HG03354 (cell line): Measurements from ENCODE around the gene NDUFAF2.
"Not testable (repeated sequence)": the region's sequence is repeated elsewhere in the genome, so short reads cannot be mapped to it uniquely, and the experiment has no call there.

ENCODE experiments used
- ATAC-seq: cut with Tn5 transposase; IDR thresholded peaks from one replicate; pipeline ENCODE4 v1.9.1; 2021; ENCODE audit warnings: mild to moderate bottlenecking; ENCODE audit not compliant: unreplicated experiment, poor library complexity, severe bottlenecking

The NDUFAF2 gene

DNA sequence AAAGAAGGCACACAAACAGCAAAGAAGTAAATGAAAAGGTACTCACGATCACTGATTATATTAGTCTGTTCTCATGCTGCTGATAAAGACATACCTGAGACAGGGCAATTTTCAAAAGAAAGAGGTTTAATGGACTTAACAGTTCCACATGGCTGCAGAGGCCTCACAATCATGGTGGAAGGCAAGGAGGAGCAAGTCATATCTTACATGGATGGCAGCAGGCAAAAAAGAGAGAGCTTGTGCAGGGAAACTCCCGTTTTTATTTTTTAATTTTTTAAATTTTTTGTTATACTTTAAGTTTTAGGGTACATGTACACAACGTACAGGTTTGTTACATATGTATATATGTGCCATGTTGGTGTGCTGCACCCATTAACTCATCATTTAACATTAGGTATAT is 37.1 kb downstream of the NDUFAF2 start:
- not testable (repeated sequence) for ATAC-seq

DNA sequence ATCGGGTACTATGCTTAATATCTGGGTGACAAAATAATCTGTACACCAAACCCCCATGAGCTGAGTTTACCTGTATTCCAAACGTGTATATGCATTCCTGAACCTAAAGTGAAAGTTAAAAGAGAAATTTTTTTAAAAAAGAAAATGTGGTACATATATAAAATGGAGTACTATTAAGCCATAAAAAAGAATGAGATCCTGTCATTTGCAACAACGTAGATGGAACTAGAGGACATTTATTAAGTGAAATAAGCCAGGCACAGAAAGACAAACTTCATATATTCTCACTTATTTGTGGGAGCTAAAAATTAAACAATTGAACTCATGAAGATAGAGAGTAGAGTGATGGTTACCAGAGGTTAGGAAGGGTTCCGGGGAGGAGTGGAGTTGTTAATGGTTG is 44.8 kb downstream of the NDUFAF2 start:
- no peak for ATAC-seq

DNA sequence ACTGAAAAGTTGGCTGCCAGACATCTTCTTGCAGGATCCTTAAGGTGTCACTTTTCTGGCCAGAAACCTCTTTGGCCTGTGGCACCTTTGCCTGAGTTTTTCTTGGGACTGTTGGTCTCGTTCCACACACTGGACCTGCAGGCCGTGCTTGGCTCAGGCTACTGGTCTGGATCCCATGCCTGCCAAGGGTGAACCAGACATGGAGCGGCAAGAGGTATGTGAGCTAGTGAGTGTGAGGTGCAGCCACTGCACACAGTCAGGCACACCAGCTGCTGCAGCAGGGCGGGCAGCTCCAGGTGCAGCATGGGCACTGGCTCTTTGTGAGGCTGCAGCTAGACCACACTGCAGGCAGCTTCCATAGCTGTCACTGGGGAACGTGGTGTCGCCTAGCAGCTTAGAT is 47.9 kb downstream of the NDUFAF2 start:
- ATAC-seq, result no peak

DNA sequence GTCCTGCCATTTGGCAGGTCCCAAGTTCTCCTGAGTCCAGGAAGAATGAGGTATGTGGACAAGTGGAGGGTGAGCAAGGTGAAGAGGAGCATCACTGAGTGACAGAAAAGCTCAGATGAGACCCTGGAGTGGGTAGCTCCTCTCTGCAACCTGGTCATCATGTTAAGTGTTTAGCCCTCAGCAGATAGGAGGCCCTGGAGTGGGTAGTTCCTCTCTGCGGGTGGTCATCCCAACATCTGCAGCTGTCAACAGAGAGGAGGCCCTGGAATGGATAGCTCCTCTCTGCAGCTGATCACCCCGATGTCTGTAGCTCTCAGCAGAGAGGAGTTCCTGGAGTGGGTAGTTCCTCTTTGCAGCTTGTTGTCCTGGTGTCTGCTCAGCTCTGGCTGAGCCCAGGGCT is 48.4 kb downstream of the NDUFAF2 start:
- ATAC-seq, result no peak

DNA sequence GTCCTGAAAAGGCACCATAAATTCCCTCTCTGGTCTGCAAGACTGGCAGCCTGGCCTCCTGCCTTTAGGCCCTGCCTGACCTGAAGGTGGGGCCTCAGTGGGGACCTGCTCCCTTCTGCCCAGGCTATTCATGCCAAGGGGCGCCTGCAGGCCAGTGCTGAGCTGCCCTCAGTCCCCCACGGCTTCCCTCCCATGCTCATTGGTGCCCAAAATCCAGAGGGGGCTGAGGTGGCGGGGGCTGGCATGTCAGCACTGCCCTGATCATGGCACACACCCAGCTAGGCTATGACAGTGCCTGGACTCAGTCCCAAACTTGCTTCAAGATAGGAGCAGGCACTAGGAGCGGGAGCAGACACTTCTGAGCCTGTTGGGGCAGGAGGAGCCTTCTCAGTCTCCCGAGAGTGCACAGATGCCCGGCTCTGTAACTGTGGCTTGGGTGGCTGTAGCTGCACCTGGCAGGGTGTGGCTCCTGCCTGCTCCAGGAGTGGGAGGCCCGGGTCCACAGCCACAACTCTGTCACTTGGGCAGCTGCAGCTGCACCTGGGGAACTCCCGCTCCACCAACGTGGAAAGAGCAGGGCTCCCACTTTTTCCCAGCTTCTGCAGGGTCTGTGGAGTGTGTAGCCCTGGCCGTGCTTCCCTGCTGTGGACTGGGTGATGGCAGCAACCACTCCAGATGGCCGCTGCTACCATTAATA is 49.0 kb downstream of the NDUFAF2 start:
- no peak for ATAC-seq

DNA sequence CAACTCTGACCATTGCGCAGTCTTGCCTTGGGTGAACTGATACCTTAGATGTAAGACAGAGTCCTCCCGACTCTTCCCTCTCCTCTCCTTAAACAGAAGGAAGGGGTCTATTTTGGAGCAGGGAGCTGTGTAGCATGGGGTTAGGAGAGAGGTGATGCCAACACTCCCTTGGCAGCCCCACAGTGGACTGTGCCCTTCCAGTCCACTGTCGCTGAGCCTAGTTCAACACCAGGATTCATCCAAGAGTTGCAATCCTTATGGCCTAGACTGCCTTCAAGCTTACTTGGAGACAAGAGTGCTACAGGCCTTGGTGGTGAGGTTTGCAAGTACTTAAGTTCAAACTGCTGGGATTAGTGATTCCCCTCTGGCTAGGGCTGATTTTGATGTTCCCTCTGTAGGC is 51.4 kb downstream of the NDUFAF2 start:
- ATAC-seq, result no peak

DNA sequence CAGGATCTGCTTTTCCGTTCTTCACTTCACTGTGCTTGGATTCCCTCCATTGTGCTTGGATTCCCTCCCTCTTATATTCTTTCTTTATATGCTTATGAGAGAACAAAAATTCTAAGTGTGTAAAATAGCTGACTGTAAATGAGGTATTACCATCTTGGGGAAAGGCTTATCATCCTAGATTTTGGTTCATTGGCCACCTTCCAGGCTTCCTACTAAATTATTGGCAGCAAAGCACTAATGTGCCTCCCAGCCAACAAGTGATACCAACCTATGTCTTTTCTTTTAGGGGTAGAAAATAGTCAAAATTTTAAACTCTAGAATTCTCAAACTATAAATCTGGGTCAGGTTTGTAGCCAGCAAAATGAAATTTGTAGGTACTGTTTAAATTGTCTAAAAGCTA is 52.7 kb downstream of the NDUFAF2 start:
- ATAC-seq, result no peak

DNA sequence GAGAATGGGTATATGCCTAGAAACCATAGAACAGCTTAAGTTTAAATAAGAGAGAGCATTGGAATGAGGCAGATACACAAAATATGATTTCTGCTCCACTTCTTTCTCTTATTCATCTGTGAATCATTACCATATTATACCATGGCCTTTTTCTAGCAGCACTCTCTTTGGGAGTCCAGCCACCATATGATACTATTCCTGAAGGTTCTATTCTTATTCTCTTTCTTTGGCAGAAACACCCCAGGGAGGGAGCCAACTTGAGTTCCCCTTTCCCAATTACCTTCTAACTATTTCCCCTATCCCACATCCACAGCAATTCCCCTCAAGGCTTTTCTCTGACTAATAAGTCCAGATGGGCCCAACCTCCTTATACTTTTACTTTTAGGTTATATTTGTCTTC is 55.9 kb downstream of the NDUFAF2 start:
- no peak for ATAC-seq

DNA sequence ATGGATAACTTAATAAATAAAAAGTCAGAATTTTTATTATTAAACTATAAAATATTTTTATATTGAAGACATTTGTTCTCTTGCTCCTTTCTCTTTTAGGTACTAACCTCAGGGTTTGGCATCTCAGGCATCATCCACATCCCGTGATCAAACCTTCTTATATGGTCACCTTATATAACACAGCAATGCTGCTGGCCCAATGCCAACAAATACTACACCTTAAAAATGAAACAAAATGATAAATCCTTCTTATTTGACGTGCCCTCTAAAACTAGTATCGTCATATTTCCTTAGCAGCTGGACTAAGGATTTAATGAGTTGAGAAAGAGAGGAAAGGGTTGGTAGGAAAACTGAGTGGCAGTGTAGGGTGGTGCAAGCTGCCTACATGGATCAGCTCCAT is 56.6 kb downstream of the NDUFAF2 start:
- no peak for ATAC-seq

DNA sequence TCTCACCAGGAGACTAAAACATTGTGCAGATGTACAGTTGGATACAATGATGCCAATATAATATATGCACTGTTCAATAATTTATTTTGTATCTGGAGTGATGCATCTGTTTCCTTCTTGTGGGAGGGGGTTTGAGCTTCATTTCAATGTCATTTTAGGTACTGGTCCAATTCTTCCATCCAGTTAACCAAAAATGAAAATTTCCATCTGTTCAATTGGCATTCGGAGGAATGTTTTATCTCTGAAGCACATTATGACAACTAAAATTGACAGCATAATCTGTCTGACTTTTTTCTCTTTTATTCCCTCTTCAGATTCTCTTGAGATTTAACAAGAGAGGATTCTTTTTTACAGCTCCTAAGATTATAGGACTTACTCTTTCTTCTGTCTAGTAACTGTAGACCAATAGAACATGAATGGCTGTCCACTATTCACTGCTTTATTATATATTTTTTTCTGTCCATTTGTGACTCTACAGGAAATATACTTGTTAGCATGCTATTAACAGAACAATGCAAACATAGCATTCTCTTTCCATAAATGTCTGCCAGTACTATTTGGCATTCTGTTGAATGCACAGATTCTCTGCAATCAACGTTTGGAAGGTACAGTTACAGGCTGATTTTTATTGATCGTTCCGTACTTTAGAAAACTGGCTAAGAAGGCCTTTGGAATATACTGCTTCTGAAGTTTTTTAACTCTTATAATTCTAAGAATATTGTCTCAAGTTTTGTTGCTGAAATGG is 57.8 kb downstream of the NDUFAF2 start:
- no peak for ATAC-seq

DNA sequence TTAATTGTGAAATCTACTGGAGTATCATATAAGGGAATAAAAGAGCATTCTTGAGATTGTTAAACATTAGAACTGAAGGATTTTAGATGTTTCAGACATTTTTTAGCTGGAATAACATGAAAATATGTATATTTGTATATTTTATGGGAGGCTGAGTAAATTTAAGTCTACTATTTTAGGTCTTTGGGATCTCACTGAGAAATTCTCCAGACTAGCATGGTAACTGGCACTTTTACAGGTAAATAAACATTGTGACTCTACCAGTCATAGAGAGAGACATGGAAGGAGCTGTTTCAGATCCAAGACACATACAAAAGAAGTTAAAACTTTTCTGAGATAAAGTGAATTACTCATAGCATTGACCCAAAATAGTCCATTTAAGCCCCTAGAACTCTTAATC is 59.4 kb downstream of the NDUFAF2 start:
- ATAC-seq, result no peak

DNA sequence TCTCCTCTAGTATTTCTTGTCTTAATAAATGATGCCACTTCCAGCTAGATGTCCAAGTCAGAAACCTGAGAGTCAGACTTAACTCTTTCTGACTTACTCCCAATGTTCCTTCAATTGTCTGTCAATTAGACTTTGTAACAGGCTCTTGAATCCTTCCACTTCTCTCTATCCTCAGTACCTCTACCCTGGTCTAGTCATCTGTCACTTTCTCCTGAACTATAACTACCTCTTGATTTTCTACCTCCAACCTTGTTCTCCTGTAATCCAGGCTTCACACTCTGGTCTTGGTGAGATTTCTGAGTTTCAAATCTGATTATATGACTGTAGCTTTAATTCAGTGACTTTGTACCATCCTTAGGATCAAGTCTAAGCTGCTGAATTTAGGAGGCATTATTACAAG is 64.9 kb downstream of the NDUFAF2 start:
- no peak for ATAC-seq

DNA sequence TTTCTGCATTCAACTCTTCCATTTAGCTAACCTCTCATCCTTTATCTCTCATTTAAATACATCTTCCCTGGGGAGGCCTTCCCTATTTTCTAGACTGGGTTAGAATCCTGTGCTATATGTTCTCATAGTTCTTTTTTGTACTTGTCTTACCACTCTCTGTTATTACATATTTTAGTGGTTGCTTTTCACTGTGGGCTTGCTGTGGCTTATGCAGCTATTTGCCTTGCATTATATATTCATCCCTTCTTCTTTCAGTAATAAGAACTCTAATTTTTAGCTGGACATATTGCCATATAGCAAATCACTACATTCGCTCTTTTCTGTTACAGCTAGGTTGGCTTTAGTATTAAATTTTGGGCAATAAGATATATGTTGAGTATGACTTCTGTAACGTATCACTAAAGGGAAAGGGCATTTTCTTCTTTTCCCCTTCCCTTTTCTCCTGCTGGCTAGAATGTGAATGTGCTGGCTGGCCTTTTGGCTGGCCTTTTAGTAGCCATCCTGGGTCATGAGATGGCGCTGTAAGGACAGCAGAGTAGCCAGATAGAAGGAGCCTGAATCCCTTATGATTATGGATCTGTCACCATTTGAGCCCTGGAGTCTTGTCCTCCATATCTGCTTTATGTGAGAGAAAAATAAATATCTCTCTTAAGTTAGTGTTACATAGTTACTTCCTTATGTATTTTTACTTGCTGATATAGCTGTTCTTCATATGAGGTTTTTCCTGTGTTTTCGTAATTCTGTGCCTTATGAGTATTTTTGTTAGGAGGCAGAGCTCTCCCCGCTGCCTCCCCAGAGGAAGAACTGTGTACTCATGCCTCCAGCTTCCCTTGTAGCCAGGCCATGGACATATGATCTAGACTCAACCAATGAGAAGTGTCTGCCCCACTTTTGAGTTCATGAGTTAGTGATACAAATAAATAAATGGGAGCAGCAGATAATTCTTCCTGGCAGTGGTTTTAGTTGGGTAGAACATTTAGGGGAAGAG is 65.8 kb downstream of the NDUFAF2 start:
- ATAC-seq, result no peak

DNA sequence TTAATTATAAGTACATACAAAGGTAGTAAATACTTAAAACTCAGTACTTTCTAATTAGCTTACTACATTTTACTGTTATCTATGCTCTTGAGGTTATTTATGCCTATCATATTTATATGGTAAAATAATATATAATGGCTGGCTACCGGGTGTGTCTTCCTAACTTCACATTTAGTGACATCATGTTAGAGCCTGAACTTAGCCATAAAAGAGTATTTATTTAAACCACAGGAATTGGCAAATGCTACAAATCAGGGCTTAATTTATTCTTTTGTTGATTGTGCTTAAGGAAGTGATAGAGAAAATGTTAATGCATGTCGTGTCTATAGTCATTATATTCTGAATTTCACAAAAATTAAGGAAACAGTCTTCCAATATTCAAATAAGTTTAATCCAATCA is 73.1 kb downstream of the NDUFAF2 start:
- ATAC-seq, result no peak

DNA sequence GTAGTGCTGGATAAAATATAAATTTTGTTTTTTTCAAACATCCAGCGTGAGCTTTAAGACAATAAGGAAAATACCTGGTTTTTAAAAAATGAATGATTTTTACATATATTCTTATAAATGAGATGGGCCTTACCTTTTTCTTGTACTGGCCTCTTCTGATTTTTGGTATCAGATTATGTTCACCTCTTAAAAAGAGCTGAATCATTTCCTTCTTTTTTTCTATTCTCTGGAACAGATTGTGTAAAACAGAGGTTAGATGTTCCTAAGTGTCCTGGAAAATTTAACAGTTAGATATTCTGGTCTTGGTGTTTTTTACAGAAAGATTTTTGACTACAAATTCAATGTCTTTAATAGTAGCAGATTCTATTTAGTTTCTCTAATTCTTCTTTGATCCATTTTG is 74.6 kb downstream of the NDUFAF2 start:
- no peak for ATAC-seq

DNA sequence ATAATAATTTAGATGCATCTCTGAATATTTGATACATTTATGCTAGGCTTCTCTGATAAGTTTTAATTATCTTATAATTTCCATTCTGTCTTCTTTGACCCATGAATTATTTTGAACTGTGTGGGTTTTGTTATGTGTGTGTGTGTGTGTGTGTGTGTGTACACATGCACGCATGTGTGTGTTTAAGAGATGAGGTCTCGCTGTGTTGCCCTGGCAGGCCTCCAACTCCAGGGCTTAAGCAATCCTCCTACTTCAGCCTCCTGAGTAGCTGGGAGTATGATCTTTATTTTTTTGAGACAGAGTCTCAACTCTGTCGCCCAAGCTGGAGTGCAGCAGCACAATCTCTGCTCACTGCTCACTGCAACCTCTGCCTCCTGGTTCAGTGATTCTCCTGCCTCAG is 75.4 kb downstream of the NDUFAF2 start:
- no peak for ATAC-seq

DNA sequence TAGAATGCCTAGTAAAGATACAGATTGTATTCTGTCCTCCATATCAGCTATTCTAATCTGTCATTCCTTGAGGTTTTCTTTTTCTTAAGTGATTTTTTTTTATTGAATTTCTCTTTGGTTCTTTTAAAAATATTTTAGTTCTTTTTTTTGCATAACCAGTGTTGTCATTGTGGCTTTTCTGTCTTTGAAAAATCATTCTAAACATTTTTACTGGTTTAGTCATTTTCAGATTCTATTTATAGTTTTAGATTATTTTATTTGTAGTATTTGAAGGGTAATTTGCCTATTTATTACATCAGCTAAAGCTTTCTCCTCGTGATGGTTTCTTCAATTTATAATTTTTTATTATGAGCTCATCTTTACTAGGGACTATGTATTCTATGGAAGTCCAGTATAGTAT is 78.1 kb downstream of the NDUFAF2 start:
- ATAC-seq, result no peak

DNA sequence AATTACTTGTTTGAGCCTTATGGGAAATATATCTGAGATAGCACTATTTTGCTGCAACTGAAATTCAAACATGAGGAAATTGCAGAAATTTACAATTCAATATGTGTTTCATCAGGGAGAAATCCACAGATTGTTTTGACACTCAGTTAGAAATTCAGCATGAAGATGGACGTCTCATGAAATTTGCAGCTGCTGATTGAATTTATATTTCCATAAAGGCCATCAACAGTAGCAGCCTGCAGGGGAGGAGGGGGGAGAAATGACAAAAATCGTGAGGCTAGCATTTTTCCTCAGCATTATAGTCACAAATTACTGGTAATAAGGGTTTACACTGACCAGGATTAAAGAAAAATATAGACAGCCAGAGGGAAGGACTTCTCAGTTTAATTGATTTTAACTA is 81.0 kb downstream of the NDUFAF2 start:
- no peak for ATAC-seq

DNA sequence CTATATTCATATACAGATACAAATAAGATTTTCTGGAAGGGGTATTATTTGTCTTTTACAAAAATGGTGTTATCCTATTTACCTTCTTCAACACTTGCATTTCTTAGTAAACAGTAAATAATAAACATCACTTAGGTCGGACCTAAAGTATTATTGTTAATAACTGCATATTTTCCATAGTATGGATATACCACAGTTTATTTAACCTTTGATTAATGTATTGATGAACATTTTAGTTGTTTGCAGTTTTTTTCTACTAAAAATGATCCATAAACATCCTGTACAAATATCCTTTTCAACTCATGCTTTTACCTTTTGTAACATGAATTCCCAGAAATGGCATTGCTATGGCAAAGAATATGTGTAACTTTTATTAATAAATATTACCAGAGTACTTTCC is 83.4 kb downstream of the NDUFAF2 start:
- ATAC-seq, result no peak

DNA sequence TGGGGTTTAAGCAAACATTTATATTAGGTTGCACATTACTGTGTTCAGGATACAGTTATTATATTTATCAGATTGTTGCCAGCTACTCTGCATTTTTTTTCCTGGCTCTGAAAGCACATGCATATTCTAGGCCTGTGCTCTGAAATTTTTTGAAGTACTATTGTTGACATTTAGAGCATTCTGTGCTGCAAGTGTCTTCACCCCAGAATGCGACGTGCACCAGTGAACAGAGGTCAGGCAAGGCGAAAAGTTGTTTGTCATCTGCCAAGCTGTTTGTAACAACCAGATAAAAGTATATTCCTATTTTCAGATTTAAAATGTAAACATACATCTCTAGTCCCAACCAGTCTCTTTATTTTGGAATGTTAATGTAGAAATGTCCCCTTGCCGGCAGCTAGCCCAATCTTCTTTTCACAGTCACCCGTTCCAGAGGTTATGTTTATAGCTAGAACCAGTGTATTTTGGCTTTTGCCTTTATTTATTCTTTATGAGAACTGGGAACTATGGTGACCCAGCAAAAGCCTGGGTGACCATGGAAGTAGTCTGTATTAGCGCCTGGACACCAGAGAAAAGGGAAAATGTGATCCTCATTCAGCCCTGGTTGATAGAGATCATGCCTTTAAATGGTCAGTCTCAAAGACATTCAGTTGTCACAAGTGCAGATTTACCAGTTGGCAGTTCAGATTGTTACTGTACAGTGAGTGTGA is 84.6 kb downstream of the NDUFAF2 start:
- no peak for ATAC-seq
